NCI-H2107 (cell line): ENCODE results near the gene DNASE2B.

Experiments used
- DNase-seq: peaks from one replicate; lab custom pipeline; 2025; lab: John Stamatoyannopoulos, UW

Gene DNASE2B

DNA sequence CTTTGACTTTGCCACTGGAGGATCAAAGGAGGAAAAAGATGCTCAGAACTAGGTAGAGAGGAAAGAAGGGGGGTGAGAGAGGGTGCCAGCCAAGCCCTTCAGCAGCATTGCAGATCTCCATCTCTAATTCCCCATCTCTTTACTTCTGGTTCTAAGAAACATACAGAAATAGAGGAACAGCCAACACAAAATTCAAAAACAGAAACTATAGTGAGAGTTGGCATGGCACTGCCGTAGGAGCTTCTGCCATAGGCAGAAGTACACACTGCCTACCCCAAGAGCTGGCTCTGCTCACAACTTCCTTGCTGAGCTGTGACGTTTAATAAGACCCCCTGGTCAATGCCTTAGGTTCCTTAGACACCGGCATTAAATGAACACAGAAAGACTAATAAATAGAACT is 54.2 kb downstream of the DNASE2B start:
- DNase-seq: no peak

- DNase-seq: no peak
These were observed 63.8 kb downstream of the DNASE2B start for GRCh38 chr1:84462118-84462517.
